ENCODE data around the gene FZR1. TPM values are rescaled to one million over a fixed set of nuclear protein-coding genes. Genes with fewer than 3 reads are reported as not detected.

FZR1 gene
- total and polyA plus RNA-seq, 9 of the 15 experiments (the other 6 are each of a cell fraction or from before 2014, with no cell fraction given) = 0.18 to 48.0 (median 22.2) TPM

DNA sequence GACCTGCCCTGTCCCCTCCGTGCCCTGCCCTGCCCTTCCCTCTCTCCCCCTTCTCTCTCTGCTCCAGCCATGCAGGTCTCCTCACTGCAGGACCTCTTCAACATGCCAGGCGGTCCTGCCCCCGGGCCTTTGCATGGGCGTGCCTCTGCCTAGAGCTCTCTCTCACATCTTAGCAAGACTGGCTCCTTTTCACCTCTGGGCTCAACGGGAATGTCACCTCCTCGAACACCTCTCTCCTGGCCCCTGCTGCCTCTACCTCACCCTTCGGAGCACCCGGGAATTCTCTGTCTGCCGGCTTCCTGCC is 45.6 kb downstream of the FZR1 start:
- in situ Hi-C loops (cut with MboI) (no loop called here), intact Hi-C loops (cut with micrococcal nuclease) (no loop called here)
- 93% methylated on average over 8 of the region's 9 CpGs for WGBS (ENCODE audit: insufficient coverage, low coverage, missing lambda C conversion rate)
- H4K20me1 ChIP-seq (replicated peaks; ENCODE audit: control insufficient read depth, insufficient read depth, low read length) = peaks cover 14% of the 10 kb centered on the region
- no TSS peak for BruUV-seq (replicated peaks)
- TF ChIP-seq MYC (IDR thresholded peaks at IDR 0.05; ENCODE audit: low read depth, low read length) = no peak
- TF ChIP-seq MYC (CRISPR knock-in tag; IDR thresholded peaks at IDR 0.05; ENCODE audit: borderline replicate concordance, low read depth) = no peak
- no peak for TF ChIP-seq SLC30A9 (CRISPR knock-in tag; IDR thresholded peaks at IDR 0.05)
- TF ChIP-seq SRF (CRISPR knock-in tag; IDR thresholded peaks at IDR 0.05) = no peak
- TF ChIP-seq, protein P1, sequence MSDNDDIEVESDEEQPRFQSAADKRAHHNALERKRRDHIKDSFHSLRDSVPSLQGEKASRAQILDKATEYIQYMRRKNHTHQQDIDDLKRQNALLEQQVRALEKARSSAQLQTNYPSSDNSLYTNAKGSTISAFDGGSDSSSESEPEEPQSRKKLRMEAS (CRISPR knock-in tag; IDR thresholded peaks at IDR 0.05) = no peak
- no peak for TF ChIP-seq ESRRB (CRISPR knock-in tag; IDR thresholded peaks at IDR 0.05; ENCODE audit: borderline replicate concordance)
- no peak for TF ChIP-seq ZNF584 (CRISPR knock-in tag; IDR thresholded peaks at IDR 0.05; ENCODE audit: low read depth)
- no peak for TF ChIP-seq TGIF2 (CRISPR knock-in tag; IDR thresholded peaks at IDR 0.05)
- TF ChIP-seq SAFB2 (IDR thresholded peaks at IDR 0.05; ENCODE audit: borderline replicate concordance, low read depth, low read length, severe bottlenecking) = no peak
- TF ChIP-seq CHD1 (IDR thresholded peaks at IDR 0.05; ENCODE audit: low read length) = no peak
- no peak for TF ChIP-seq ZNF431 (CRISPR knock-in tag; IDR thresholded peaks at IDR 0.05)
- TF ChIP-seq SAP30 (IDR thresholded peaks at IDR 0.05; ENCODE audit: borderline replicate concordance, insufficient read depth, low read depth, low read length, poor library complexity, severe bottlenecking) = no peak
- H3K9ac ChIP-seq (ENCODE audit: insufficient read depth in 1 of 2, low read depth in 2 of 2, low read length in 2 of 2) = peak overlapping the region in 1 of 2 experiments; percentile 36; a peak in 1 of 4 replicates
- H3K4me1 ChIP-seq (replicated peaks in 1 of 2; ENCODE audit: control insufficient read depth in 2 of 2, insufficient read depth in 2 of 2, low read length in 2 of 2) = peaks cover 10 to 64% of the 10 kb centered on the region in 2 experiments; a peak in 4 of 5 replicates
- H3K9me1 ChIP-seq (ENCODE audit: control insufficient read depth, insufficient read depth, low read length) = peaks cover 7% of the 10 kb centered on the region
- ATAC-seq = no peak
- no peaks in the 10 kb centered on the region for H3K9me3 ChIP-seq (replicated peaks; ENCODE audit: control insufficient read depth, insufficient read depth, low read depth, low read length)
- no peak overlapping the region for H3K27ac ChIP-seq (ENCODE audit: extremely low read depth, low read depth, low read length)
- no peak overlapping the region for H3K4me3 ChIP-seq
- DNase-seq (ENCODE audit: extremely low read depth in 1 of 4, low spot score in 3 of 4) = no peak
- H3K79me2 ChIP-seq (ENCODE audit: control insufficient read depth, insufficient read depth, low read length) = peaks cover 36% of the 10 kb centered on the region
- H3K27me3 ChIP-seq (ENCODE audit: control insufficient read depth in 2 of 2, insufficient read depth in 2 of 2, low read length in 2 of 2) = no peaks in the 10 kb centered on the region
- POLR2A ChIA-PET = interaction anchor here (0.7 to 0.8 kb wide), 2 partner anchors 34 to 36 kb away, joined by 3 read pairs; no protein-coding TSS in a partner anchor
- H2AFZ ChIP-seq (ENCODE audit: low read depth, low read length) = no peak overlapping the region
- H3K36me3 ChIP-seq (ENCODE audit: control insufficient read depth, insufficient read depth, low read length) = peaks cover 57% of the 10 kb centered on the region
- FAIRE-seq = no peak
- H3K4me2 ChIP-seq (ENCODE audit: insufficient read depth, low read length) = no peak overlapping the region
- CTCF ChIA-PET (ENCODE audit: low intra/inter-chr PET ratio) = no interaction called here
